Measurements from ENCODE around the gene PRKG1.

DNA sequence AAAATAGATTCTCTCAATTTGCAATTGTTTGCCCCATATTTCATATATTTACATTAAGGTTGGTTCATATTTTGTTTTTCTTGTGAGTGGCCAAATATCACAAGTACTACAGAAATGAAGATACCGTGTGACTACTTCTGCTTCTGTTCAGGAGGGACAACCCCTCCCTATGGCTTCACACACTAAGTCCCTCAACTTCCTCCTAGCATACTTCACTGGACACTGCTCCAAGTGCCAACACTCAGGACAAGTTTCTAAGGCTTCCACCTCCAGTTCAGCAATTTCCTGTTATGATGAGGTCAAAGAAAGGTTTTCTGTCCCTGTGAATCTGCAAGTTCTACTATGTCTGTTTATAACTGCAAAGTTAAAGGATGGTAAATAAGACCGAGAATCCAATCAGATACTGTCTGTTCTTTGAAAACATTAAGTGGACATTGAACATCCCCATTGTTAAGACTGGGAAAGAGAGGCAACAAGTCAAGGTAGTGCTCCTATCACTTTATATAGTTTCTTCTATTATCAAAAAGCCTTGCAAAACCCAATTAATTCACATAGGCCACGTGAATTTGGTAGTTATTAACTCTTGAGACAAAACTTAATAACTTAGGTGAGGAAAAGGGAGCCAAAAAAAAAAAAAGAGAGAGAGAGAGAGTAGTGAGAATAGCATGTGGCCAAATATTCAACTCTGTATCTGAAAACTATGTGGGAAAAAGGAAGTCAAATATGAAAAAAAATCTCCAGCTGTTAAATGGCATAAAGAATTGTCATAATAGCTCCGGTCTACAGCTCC lies 1158.5 kb downstream of the PRKG1 start:
- TF ChIP-seq, protein P1, sequence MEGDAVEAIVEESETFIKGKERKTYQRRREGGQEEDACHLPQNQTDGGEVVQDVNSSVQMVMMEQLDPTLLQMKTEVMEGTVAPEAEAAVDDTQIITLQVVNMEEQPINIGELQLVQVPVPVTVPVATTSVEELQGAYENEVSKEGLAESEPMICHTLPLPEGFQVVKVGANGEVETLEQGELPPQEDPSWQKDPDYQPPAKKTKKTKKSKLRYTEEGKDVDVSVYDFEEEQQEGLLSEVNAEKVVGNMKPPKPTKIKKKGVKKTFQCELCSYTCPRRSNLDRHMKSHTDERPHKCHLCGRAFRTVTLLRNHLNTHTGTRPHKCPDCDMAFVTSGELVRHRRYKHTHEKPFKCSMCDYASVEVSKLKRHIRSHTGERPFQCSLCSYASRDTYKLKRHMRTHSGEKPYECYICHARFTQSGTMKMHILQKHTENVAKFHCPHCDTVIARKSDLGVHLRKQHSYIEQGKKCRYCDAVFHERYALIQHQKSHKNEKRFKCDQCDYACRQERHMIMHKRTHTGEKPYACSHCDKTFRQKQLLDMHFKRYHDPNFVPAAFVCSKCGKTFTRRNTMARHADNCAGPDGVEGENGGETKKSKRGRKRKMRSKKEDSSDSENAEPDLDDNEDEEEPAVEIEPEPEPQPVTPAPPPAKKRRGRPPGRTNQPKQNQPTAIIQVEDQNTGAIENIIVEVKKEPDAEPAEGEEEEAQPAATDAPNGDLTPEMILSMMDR (IDR thresholded peaks at IDR 0.05), result no peak
- no peak for TF ChIP-seq POLR2A (IDR thresholded peaks at IDR 0.05)
